GM23338 (cell line): ENCODE results near the gene DCLK1. TPM values are rescaled to one million over a fixed set of nuclear protein-coding genes. Genes with fewer than 3 reads are reported as not detected.

ENCODE experiments used
- ATAC-seq: fragments of 200-7000 bp; cut with Tn5 transposase; 3 replicates; pipeline ENCODE4 v1.9.1; 2020
- DNase-seq: peaks from one replicate; pipeline ENCODE4 v3.0.0-alpha.2; 2015; ENCODE audit warnings: low spot score
- H2AFZ ChIP-seq: fragments of 200-600 bp; sonication (generic); 2 replicates; pipeline ENCODE4 v1.8.0; 2016; ENCODE audit warnings: antibody characterized with exemption, mild to moderate bottlenecking, moderate library complexity
- H3F3A ChIP-seq: fragments of 200-600 bp; sonication (generic); replicated peaks from 2 replicates; pipeline ENCODE4 v1.8.0; 2017; ENCODE audit warnings: antibody characterized with exemption, mixed run types, low read depth
- H3K27ac ChIP-seq: fragments of 200-600 bp; sonication (generic); 2 replicates; pipeline ENCODE4 v1.6.1; 2016; ENCODE audit warnings: low read depth
- H3K27me3 ChIP-seq: fragments of 200-600 bp; sonication (generic); 2 replicates; pipeline ENCODE4 v1.8.0; 2016; ENCODE audit warnings: mild to moderate bottlenecking, mixed run types, moderate library complexity; ENCODE audit not compliant: insufficient read depth
- H3K36me3 ChIP-seq: fragments of 200-600 bp; sonication (generic); 2 replicates; pipeline ENCODE4 v1.8.0; 2016; ENCODE audit warnings: mild to moderate bottlenecking; ENCODE audit not compliant: insufficient read depth
- H3K4me1 ChIP-seq: fragments of 200-600 bp; sonication (generic); 2 replicates; pipeline ENCODE4 v1.8.0; 2016; ENCODE audit warnings: mild to moderate bottlenecking, moderate library complexity; ENCODE audit not compliant: insufficient read depth
- H3K4me2 ChIP-seq: fragments of 200-600 bp; sonication (generic); 2 replicates; pipeline ENCODE4 v1.7.1; 2017; ENCODE audit warnings: mixed run types
- H3K4me3 ChIP-seq: fragments of 200-600 bp; sonication (generic); 2 replicates; pipeline ENCODE4 v1.6.1; 2016; ENCODE audit warnings: mixed run types
- H3K79me2 ChIP-seq: fragments of 200-600 bp; sonication (generic); replicated peaks from 2 replicates; pipeline ENCODE4 v1.8.0; 2017; ENCODE audit warnings: mild to moderate bottlenecking; ENCODE audit not compliant: insufficient read depth
- H3K9me2 ChIP-seq: fragments of 200-600 bp; sonication (generic); 2 replicates; pipeline ENCODE4 v1.8.0; 2017; ENCODE audit not compliant: insufficient read depth
- H4K20me1 ChIP-seq: fragments of 200-600 bp; sonication (generic); replicated peaks from 2 replicates; pipeline ENCODE4 v1.8.0; 2017; ENCODE audit warnings: mild to moderate bottlenecking; ENCODE audit not compliant: insufficient read depth
- H3K27ac Mint-ChIP-seq: 2 replicates; pipeline ENCODE4 v1.8.0; 2020; ENCODE audit warnings: inconsistent platforms, mild to moderate bottlenecking, moderate library complexity, mixed read lengths
- H3K27me3 Mint-ChIP-seq: 3 replicates; pipeline ENCODE4 v1.8.0; 2022; ENCODE audit warnings: low read depth, mild to moderate bottlenecking, moderate library complexity, mixed read lengths, inconsistent platforms; ENCODE audit not compliant: insufficient read depth, poor library complexity
- H3K36me3 Mint-ChIP-seq: 3 replicates; pipeline ENCODE4 v1.8.0; 2021; ENCODE audit warnings: low read depth, mild to moderate bottlenecking, inconsistent platforms, moderate library complexity, mixed read lengths
- H3K4me1 Mint-ChIP-seq: 3 replicates; pipeline ENCODE4 v1.8.0; 2020; ENCODE audit warnings: mild to moderate bottlenecking, inconsistent platforms, mixed read lengths
- H3K4me3 Mint-ChIP-seq: 3 replicates; pipeline ENCODE4 v1.8.0; 2021; ENCODE audit warnings: moderate library complexity, mild to moderate bottlenecking, inconsistent platforms, mixed read lengths
- H3K9me3 Mint-ChIP-seq: 3 replicates; pipeline ENCODE4 v1.8.0; 2020; ENCODE audit warnings: moderate library complexity, mild to moderate bottlenecking, inconsistent platforms, mixed read lengths
- REST ChIP-seq: IDR thresholded peaks from one replicate; pipeline ENCODE4 v1.6.1; 2018; ENCODE audit warnings: antibody characterized with exemption; ENCODE audit not compliant: unreplicated experiment
- ZNF462 ChIP-seq: fragments of 250-450 bp; sonication (Bioruptor Pico); IDR thresholded peaks from 2 replicates; pipeline ENCODE4 v1.5.0; 2020; ENCODE audit warnings: mild to moderate bottlenecking, moderate library complexity
- polyA plus RNA-seq: library from polyadenylated mRNA; unstranded; fragments of >200 nt; fragmentation: Nextera tagmentation; extraction: Ambion mirVana; gene quantifications from 2 replicates; pipeline ENCODE4 v1.2.1, GENCODE V29; 2016
- total RNA-seq: library from RNA; depleted of rRNA; stranded (reverse); fragments of >200 nt; shearing (Covaris generic); gene quantifications from 2 replicates; pipeline ENCODE4 v1.2.3, GENCODE V29; 2014

Gene DCLK1
- total and polyA plus RNA-seq, 2 experiments from 2014 or later, result 13.1 to 57.7 TPM

GRCh38 chr13:35908226-35908625 lies 223.0 kb downstream of the DCLK1 start (continued):
- TF ChIP-seq ZNF462 (CRISPR knock-in tag), result no peak

- no peak for ATAC-seq
These were observed 224.5 kb downstream of the DCLK1 start for GRCh38 chr13:35906636-35907035.

More at GRCh38 chr13:35906636-35907035, 224.5 kb downstream of the DCLK1 start:
- Histone ChIP-seq H3K36me3 (no peaks in the 10 kb centered on the region), H4K20me1 (no peaks in the 10 kb centered on the region), H3K79me2 (no peaks in the 10 kb centered on the region), H3K27ac (no peak overlapping the region), H3K4me2 (no peak overlapping the region), H3K4me3 (no peak overlapping the region), H3F3A (no peaks in the 10 kb centered on the region), H2AFZ (no peak overlapping the region), H3K9me2 (peaks cover 8% of the 10 kb centered on the region; the same call in 1 of the 2 replicates), H3K4me1 (peaks cover 35% of the 10 kb centered on the region), H3K27me3 (no peaks in the 10 kb centered on the region)
- 0 out of 3 replicates have a peak, but pooled peaks cover 1% of the 10 kb centered on the region for H3K9me3 Mint-ChIP-seq
- peaks cover 7% of the 10 kb centered on the region for H3K27me3 Mint-ChIP-seq
- no peak overlapping the region for H3K4me3 Mint-ChIP-seq
- peaks cover 35% of the 10 kb centered on the region for H3K4me1 Mint-ChIP-seq
- 0 out of 2 replicates have a peak, but pooled peaks have one; percentile 27 for TF ChIP-seq ZNF462 (CRISPR knock-in tag)
- no peak for TF ChIP-seq REST
- no peak for DNase-seq
- peaks cover 2% of the 10 kb centered on the region; the same call in 1 of the 3 replicates for H3K36me3 Mint-ChIP-seq
- no peak overlapping the region for H3K27ac Mint-ChIP-seq
